ENCODE measurements around the gene VRK1. TPM values are rescaled to one million over a fixed set of nuclear protein-coding genes. Genes with fewer than 3 reads are reported as not detected.

Gene VRK1
- total RNA-seq, 1 donor from 2014 or later, result 55.4 TPM

GRCh38 chr14:96817750-96818666, 20.8 kb downstream of the VRK1 start:
- intact Hi-C loops (cut with micrococcal nuclease), result loop anchor here (5.0 kb wide), 1 partner anchor 34 kb away; no protein-coding TSS in a partner anchor

GRCh38 chr14:96821501-96821900, 24.3 kb downstream of the VRK1 start:
- intact Hi-C loops (cut with micrococcal nuclease), result no loop called here

GRCh38 chr14:96823652-96824051, 26.5 kb downstream of the VRK1 start:
- intact Hi-C loops (cut with micrococcal nuclease), result no loop called here

DNA sequence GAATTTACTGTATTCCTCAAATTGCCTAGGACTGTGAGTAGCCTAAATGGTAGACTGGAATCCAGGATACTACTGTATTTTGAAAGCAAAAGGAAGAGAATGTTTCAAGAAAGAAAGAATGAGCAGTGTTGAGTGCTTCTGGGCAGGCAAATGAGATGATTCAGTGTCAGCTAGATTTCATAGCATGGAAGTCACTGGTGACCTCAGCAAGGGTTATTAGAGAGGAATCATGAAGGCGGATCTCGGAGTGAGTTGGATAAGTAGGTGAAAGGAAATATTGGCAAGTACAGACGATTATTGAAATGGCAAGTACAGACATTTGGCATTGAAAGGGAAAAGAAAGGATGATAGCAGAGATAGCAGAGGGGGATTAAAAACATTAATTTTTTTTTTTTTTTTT, 27.1 kb downstream of the VRK1 start:
- intact Hi-C loops (cut with micrococcal nuclease), result no loop called here

GRCh38 chr14:96826818-96827217, 29.6 kb downstream of the VRK1 start:
- intact Hi-C loops (cut with micrococcal nuclease), result no loop called here

- intact Hi-C loops (cut with micrococcal nuclease), result no loop called here
These were observed 30.1 kb downstream of the VRK1 start for GRCh38 chr14:96827290-96827689.

- intact Hi-C loops (cut with micrococcal nuclease), result no loop called here
These were observed 32.6 kb downstream of the VRK1 start for GRCh38 chr14:96829791-96830190.

DNA sequence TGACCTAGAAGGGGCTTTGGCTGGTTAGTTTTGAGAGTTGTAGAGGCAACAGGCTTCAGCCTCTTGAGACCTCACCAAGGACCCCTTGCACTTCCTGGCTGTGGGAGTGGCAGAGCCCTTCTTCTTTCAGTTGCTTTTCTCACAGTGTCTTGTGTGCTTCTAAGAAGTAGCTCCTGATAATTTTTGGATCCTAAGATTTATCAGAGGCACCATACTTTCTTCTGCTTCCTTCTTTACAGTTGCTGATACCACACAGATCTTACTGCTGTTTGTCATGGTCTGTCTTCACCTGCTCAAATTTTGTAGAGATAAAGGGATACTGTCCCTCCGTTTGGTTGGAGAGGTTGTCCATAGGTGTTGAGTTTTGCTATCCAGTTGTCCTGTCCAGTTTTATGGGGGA, 33.8 kb downstream of the VRK1 start:
- intact Hi-C loops (cut with micrococcal nuclease), result no loop called here

DNA sequence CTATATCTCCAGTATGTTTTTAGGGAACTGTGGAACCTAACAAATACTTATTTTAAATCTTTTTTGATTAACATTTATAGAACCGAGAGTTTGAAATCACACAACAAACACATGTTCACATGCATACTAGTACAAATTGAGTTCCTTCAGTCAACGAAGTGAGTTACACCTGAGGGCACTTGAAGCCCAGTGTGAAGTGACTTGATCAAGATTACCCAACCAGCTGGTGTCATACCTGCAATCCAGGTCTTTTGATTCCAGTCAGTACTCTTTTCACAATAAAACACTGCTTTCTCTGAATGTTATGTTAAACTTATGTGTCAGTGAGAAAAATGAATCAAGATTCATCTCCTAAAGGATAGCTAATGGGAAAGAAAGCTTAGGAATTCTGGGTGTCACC, 35.2 kb downstream of the VRK1 start:
- intact Hi-C loops (cut with micrococcal nuclease), result no loop called here

DNA sequence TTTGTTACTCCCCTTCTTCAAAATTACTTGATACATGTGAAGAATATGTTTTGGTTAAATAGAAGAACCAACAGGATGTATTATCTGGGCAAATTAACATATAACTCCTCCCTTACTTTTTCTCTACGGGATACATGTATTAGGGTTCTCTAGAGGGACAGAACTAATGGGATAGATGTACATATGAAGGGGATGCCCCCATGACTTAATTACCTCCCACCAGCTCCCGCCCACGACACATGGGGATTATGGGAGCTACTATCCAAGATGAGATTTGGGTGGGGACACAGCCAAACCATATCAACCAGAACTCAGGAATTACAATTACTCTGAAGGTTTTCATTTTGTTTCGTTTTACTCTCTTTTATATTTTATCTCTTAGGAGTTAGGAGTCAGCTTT, 41.3 kb downstream of the VRK1 start:
- intact Hi-C loops (cut with micrococcal nuclease), result no loop called here

DNA sequence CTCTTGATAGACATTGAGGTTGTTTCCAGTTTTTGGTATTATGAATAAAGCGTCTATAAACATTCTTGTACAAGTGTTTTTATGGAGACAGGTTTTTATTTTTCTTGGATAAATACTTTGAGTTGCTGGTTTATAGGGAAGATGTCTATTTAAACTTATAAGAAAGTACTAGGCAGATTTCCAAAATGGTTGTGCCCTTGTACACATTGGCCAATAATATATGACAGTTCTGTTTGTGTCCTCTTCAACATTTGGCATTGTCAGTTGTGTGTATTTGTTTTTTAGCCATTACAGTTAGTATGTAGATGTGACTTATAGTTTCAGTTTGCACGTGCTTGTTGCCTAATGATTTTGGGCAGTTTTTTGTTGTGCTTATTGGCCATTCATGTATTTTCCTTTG, 42.1 kb downstream of the VRK1 start:
- intact Hi-C loops (cut with micrococcal nuclease), result no loop called here

GRCh38 chr14:96843137-96843536, 46.0 kb downstream of the VRK1 start:
- intact Hi-C loops (cut with micrococcal nuclease), result no loop called here

GRCh38 chr14:96844857-96845570, 47.8 kb downstream of the VRK1 start:
- intact Hi-C loops (cut with micrococcal nuclease), result no loop called here

DNA sequence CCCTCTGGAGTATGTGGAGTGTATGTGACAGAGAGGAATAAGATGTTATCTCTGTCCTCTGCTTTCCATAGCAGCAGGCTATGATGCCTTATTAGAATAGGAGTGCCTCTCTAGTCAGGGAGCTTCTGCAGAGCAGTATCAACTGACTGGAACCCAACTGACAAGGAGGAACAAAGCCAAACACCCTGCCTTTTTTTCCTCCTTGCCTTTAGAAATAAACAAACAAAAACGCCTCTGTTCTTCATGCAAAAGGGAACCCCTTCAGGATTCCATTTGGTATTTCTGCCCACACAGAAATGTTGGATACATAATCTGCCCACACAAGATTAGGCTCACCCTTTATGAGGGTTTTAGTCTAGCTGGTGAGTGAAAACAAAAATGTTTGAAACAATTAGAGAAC, 50.3 kb downstream of the VRK1 start:
- intact Hi-C loops (cut with micrococcal nuclease), result no loop called here

DNA sequence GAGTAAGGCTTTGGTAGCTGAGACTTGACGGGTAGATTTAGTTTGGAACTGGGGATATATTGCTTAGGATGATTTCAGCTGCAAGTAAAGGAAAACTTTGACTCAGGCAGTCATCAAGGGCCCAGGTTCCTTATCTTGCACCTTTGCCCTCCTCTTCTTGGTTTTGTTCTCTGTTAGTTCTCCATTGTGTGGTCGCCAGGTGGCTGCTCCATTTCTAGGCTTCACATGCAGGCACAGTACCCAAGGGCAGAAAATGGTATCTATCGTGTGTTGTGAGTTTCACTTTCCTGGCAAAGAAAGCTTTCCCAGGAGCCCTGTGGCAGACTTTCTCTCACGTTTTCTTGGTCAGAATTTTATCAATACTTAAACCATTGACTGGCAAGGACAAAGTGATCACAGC, 50.8 kb downstream of the VRK1 start:
- intact Hi-C loops (cut with micrococcal nuclease), result no loop called here

DNA sequence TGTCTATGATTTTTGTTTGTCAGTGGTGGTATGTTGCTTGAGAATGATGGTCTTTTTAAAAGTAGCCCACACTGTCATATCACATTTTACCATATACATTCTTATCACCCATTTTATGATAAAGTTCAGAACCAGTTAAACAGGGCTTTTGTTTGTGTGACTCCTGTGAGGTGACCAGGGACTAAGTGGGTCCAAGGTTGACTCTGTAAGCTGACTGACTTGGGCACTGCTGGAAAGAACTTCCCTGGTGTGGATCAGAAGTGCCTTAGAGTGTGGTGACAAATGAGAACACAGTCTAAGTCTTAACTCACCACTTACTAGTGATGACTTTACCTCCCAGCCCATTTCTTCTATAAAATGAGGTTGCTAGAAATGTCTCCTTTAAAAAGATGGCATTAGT, 52.6 kb downstream of the VRK1 start:
- intact Hi-C loops (cut with micrococcal nuclease), result loop anchor here (5.0 kb wide), 2 partner anchors 32 to 282 kb away; no protein-coding TSS in a partner anchor

DNA sequence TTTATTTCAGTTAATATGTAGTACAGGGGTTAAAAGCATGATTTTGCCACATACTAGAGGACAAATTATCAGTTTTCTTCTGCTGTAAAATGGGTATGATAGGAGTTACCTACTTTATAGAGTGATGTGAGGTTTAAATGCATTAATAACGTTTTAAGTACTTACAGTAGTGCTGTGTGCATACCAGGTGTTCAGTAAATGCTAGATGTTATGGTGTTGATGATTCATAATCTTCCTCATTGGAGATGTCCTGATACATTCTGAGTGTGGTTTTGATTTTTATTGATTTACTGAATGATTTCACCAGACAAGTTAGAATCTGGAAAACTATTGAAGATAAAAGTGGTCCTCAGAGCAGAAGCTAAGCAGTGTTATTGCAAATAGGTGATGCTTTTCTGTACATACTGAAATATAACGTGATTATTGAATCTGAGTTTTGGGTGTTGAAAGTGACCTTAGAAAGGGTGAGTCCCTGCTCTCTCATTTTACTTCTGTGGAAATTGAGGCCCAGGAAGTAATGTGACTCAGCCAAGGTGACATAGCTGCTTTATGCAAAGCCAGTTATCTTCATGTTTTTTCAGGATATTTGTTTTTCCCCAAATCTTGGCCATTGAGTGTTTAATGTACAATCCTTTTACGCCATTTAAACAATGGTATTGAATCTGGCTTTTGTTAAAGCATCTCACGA, 54.7 kb downstream of the VRK1 start:
- intact Hi-C loops (cut with micrococcal nuclease), result loop anchor here (5.0 kb wide), 2 partner anchors 35 to 285 kb away; no protein-coding TSS in a partner anchor

DNA sequence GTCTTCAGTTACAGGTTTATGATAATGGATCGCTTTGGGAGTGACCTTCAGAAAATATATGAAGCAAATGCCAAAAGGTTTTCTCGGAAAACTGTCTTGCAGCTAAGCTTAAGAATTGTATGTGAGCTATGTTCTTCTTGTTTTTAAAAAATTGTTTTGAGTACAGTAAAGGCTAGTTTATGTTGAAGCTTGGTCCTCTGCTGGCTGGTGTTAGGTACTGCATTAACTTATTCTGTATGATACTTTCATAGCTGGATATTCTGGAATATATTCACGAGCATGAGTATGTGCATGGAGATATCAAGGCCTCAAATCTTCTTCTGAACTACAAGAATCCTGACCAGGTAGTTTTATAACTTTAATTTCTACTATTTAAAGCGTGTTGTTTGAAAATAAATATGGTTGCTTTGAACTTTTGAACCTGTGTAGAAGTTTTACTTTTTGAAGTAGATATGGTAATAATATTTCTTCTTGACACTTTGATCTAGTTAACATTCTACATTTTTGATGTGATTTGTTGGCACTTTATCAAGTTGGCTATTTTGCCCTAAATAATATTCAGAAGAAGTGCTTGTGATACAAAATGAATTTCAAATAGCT, 55.7 kb downstream of the VRK1 start:
- intact Hi-C loops (cut with micrococcal nuclease), result loop anchor here (1.0 to 5.0 kb wide), 3 partner anchors 36 to 286 kb away; partner anchors contain the start of gene VRK1

DNA sequence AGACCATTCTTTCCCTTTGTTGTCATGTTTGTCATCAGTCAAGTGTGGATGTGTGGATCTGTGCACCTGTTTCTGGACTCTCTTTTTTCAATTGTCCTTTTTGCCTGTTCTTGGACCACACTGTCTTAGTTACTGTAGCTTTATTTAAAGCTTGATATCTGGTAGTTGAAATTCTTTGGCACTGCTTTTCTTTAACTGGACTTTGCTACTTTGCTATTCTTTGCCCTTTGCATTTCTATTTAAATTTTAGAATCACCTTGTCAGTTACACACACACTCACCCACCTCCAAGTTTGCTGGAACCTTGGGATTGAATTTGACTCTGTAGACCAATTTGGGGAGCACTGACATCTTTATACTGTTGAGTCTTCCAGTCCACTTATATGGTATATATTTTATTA, 61.5 kb downstream of the VRK1 start:
- intact Hi-C loops (cut with micrococcal nuclease), result no loop called here

DNA sequence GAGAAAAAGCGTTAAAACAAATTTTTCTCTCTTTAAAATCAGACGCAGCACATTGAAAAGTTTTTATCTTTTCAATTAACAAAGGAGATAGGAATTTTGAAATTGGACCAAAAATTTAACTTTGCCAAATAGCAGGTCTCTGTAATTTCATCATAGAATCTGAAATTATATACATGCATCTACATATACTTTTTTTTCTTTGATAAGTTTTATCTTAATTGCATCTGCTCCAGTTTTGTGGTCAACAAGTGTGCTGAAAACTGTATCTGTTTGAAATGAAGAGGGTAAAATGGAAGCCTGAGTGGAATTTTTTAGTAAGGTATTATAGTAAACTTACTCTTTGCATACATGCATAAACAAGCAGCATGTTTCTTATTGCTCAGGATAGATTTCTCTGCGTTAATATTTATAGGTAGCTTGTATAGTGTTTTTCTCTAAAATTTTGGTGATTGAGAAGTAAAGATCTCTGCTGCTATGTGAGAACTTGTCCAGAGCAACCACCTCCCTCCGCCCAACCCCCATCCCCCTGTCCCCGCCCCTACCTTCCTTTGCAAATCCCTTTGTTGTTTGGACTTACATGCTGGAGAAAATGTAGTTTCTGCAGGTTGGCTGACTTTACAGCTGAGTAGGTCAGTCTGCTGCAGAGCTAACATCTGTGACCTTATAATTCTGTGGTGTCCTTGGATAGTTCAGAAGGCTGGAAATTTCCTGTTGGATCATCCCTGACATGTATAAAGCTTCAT, 64.6 kb downstream of the VRK1 start:
- intact Hi-C loops (cut with micrococcal nuclease), result no loop called here

All from T-helper 1 cell treated with Interleukin-12 subunit alpha and Interleukin-12 subunit beta and Interleukin-4 antibody, amounts not matched to agents 30 ng/mL and 1 ng/mL, for 36 hours (primary cell).